Transverse colon (tissue), 3 donors: ENCODE data around the gene OARD1.

ENCODE experiments used
- POLR2A ChIP-seq: fragments of 450-650 bp; IDR thresholded peaks from one replicate; pipeline ENCODE4 v1.6.1; 2016; ENCODE audit warnings: antibody characterized with exemption, mild to moderate bottlenecking, moderate library complexity
- TF ChIP-seq, protein P1 (sequence below), 5 experiments: fragments of 200-600 bp in 3 of 5; fragments of 450-650 bp in 2 of 5; sonication (generic) in 3 of 5; IDR thresholded peaks; 1 replicate in 2 of 5; 2 replicates in 3 of 5; pipeline ENCODE4 v1.5.1; 2016 to 2017; ENCODE audit warnings: antibody characterized with exemption in 5 of 5, inconsistent platforms in 3 of 5, mild to moderate bottlenecking in 2 of 5, moderate library complexity in 1 of 5

DNA sequence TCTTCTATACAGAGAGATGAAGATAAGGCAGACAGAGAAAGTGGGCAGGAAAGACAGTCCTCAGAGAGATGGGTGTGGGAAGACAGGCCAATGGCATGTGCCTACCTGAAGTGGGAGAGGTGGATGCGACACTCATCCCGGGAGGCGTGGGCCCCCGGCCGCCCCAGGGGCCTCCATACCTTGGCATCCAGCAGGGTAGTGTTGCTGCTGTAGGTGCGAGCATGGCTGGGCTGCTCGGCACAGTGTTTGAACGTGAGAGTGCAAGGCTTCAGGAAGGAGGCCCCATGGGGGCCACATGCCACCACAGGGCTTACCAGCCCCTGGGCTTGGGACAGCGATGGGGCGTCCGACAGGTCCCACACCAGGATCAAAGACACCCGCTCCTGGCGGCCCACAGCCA, 38.4 kb downstream of the OARD1 start:
- TF ChIP-seq, protein P1, sequence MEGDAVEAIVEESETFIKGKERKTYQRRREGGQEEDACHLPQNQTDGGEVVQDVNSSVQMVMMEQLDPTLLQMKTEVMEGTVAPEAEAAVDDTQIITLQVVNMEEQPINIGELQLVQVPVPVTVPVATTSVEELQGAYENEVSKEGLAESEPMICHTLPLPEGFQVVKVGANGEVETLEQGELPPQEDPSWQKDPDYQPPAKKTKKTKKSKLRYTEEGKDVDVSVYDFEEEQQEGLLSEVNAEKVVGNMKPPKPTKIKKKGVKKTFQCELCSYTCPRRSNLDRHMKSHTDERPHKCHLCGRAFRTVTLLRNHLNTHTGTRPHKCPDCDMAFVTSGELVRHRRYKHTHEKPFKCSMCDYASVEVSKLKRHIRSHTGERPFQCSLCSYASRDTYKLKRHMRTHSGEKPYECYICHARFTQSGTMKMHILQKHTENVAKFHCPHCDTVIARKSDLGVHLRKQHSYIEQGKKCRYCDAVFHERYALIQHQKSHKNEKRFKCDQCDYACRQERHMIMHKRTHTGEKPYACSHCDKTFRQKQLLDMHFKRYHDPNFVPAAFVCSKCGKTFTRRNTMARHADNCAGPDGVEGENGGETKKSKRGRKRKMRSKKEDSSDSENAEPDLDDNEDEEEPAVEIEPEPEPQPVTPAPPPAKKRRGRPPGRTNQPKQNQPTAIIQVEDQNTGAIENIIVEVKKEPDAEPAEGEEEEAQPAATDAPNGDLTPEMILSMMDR (IDR thresholded peaks at IDR 0.05), result no peak
- TF ChIP-seq POLR2A, result no peak
